CD4-positive, alpha-beta T cell treated with Interleukin-17A for 4 hours (primary cell): Measurements from ENCODE around the gene APBA2.

Experiments used
- DNase-seq: peaks from one replicate; pipeline ENCODE4 v3.0.0-alpha.2; 2020; ENCODE audit warnings: mixed read lengths

Gene APBA2

GRCh38 chr15:28961391-28961790, 75.6 kb downstream of the APBA2 start:
- no peak for DNase-seq

DNA sequence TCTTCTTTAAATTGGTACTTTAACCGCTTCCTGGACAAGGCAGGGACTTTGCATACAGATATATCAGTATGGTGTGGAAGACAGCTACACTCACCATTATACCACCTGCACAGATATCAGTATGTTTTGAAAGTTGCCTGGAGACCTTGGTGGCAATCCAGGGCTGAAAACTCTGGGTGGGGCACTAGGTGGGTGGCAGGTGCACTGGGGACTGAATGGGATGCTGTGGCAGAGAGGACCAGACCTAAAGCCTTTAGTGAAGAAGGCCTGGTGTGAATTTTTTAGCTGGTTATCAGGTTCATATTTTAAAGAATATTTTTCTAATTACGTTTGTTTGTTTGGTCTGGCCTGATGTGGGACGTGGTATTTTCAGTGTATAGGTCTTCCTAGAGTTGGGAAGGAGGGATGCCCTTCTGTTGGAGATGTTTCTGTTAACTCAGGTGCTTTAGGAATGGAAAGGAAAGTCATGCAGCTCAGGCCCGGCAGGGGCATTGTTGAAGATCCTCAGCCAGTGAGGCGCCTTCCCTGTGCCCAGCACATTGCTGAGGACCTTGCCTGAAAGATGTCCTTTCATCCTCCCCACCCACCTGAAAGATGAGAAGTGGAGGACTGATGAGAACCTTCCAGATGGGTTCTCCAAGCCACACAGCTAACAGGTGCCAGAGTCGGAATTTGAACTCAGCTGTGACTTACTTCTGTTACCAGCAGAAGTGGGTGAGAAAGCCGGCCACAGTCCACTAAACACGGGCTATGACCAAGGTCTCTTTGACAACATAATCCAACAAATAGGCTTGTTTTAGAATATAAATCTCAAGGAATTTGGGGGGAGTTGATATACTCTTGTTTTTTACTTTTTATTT, 77.3 kb downstream of the APBA2 start:
- no peak for DNase-seq

DNA sequence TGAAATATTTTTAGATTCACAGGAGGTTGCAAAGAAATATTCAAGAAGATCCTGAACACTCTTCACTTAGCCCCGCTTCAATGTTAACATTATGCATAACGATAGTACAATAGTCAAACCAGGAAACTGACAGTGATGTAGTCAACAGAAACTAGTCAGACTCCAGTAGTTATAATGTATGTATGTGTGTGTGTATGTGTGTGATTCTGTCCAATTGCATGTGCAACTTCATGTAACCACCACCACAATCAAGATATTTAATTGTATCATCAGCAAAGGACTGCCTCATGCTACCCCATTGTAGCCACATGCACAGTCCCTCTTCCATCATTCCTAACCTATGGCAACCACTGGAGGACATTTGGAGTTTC, 77.9 kb downstream of the APBA2 start:
- DNase-seq, result no peak

DNA sequence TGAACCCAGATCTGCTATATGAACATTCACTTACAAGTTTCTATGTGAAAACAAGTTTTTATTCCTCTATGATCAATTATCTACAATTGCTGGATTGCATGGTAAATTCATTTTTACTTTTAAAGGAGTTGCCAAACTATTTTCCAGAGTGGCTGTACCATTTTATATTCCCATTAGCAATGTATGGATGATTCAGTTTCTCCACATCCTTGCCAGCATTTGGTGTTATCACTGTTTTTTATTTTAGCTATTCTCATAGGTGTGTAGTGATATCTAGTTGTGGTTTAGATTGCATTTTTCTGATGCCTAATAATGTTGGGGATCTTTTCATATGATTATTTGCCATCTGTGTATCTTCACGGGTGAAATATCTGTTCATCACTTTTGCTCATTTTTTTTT, 78.3 kb downstream of the APBA2 start:
- no peak for DNase-seq

GRCh38 chr15:28967066-28967465, 81.3 kb downstream of the APBA2 start:
- no peak for DNase-seq

DNA sequence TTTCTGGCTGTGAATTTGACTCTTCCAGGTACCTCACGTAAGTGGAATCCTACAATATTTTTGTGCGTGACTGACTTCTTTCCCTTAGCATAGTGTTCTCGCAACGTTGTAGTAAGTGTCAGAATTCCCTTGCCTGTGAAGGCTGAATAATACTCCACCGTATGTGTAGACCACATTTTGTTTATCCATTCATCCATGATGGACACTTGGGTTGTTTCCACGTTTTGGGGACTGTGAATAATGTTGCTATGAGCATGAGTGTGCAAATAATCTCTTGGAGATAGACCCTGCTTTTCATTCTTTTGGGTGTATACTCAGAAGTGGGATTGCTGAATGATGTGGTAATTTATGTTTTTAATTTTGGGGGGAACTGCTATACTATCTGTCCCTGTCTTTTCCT, 82.2 kb downstream of the APBA2 start:
- no peak for DNase-seq

DNA sequence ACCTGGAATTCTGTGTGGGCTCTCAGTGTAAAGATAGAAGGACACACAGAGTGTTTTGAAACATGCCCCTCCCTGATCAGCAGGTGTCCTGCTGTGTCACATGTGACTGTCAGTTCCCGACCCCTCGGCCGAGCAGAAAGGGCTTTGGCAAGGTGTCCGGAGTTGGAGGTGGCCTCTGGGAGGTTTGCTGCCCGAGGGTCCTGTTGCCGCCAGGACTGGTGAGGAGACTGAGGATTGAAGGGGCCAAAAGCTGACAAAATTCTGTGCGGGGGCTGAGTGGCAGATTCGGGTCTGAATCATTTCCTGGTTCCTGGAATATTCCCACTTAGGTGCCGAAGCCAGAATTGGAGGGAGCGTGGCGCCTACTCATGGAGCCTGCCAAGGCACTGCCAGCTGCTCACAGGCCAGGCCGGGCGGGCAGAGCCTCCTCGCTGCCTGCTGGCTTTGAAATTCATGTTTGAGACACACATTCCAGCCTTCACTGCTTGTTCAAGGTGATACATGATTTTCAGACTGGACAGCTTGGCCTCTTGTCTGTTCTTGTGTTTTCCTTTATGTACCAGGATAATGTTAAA, 83.8 kb downstream of the APBA2 start:
- no peak for DNase-seq

GRCh38 chr15:28974142-28974541, 88.4 kb downstream of the APBA2 start:
- peak; percentile 54 for DNase-seq

GRCh38 chr15:28975766-28976179, 90.0 kb downstream of the APBA2 start:
- peak; percentile 85 for DNase-seq

GRCh38 chr15:28977377-28978010, 91.7 kb downstream of the APBA2 start:
- no peak for DNase-seq

GRCh38 chr15:28978011-28978378, 92.2 kb downstream of the APBA2 start:
- no peak for DNase-seq

DNA sequence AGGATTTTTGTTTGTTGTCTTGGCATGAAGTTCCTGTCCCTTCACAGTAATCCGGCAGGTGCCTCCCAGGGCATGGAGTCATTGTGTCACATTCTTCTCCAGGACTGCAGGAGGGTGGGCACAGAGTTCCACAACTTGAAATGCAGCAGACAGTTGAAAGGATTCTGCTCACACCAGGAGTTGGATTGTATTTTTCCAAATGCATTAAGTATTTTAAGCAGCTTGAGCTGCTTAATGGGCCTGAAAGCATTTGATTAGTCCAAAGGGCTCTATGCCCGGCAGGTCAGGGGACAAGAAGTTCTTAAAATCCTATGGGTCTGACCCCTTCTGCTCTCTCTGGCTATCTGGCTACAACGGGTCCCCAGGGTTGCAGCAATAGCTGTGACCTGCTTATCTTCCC, 92.9 kb downstream of the APBA2 start:
- DNase-seq, result no peak

- no peak for DNase-seq
These were observed 93.6 kb downstream of the APBA2 start for GRCh38 chr15:28979208-28979841.

- DNase-seq, result no peak
These were observed 95.1 kb downstream of the APBA2 start for GRCh38 chr15:28980709-28981350.

DNA sequence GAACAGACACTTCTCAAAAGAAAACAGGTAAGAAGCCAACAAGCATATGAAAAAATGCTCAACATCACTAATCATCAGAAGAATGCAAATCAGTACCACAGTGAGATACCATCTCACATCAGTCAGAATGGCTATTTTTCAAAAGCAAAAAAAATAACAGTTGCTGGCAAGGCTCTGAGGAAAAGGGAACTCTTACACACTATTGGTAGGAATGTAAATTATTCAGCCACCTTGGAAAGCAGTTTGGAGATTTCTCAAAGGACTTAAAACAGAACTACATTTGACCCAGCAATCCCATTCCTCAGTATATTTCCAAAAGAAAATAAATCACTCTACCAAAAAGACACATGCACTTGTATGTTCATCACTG, 95.6 kb downstream of the APBA2 start:
- DNase-seq, result no peak

GRCh38 chr15:28981921-28982320, 96.1 kb downstream of the APBA2 start:
- no peak for DNase-seq

GRCh38 chr15:28982886-28983285, 97.1 kb downstream of the APBA2 start:
- no peak for DNase-seq

- no peak for DNase-seq
These were observed 97.9 kb downstream of the APBA2 start for GRCh38 chr15:28983432-28984311.

GRCh38 chr15:28984421-28985315, 98.9 kb downstream of the APBA2 start:
- no peak for DNase-seq

- no peak for DNase-seq
These were observed 99.5 kb downstream of the APBA2 start for GRCh38 chr15:28985316-28985645.

DNA sequence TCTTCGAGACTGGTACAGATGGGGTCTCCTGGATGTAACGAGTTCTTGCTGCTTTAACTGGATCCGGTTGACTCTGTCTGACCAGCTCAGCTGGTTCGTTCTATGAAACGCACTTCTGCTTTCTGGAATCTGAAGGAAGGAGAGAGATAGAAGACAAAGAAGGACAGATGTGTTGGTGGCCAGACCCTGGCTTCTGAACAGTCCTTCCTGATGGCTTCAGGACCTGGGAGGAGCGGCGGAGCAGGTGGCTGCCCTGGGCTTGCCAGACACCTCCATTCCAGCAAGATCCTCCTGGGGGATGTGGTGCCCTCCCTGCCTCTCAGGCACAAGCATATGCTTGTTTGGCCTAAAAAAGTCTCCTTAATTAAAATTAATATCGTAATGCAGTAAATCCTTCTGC, 99.9 kb downstream of the APBA2 start:
- no peak for DNase-seq
